Measurements from ENCODE around the gene WBP1L. TPM values are rescaled to one million over a fixed set of nuclear protein-coding genes. Genes with fewer than 3 reads are reported as not detected.
A peak's percentile ranks its signal among the peaks of the same experiment; 100 is the strongest.

The WBP1L gene
- polyA plus RNA-seq, 3 donors, result 24.8 to 43.0 (median 38.3) TPM

DNA sequence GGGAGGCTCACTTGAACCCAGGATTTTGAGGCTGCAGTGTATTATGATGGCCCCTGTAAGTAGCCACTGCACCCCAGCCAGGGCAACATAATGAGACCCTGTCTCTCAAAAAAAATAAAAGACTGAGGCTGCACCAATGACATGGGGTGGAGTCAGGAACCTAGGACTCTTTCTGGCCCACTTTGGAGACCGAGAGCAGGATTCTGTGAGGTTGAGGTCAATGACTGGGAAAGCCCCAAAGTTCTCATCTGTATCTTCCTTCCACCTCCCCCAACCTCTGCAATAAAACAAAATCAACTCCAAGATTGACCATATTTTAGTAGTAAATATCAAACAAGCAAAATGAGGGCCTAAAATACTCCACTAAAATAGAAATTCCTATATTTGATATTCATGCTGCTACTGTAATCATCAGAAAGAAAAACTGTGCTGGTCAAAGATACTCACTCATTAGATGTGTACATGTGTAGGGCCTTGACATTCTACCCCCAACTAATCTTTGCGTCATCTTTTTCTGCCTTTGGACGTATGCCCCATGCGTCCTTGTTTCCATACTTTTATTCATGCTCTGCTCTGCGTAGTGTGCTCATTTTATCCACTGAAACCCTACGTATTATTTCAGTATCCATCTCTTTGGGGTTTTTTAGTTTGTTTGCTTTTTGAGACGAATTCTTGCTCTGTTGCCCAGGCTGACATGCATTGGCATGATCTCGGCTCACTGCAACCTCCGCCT lies 23.8 kb downstream of the WBP1L start:
- intact Hi-C loops (cut with micrococcal nuclease), result no loop called here
- H2AFZ ChIP-seq (ENCODE audit: insufficient read depth, low read depth, low read length, poor library complexity, severe bottlenecking), result no peak overlapping the region

DNA sequence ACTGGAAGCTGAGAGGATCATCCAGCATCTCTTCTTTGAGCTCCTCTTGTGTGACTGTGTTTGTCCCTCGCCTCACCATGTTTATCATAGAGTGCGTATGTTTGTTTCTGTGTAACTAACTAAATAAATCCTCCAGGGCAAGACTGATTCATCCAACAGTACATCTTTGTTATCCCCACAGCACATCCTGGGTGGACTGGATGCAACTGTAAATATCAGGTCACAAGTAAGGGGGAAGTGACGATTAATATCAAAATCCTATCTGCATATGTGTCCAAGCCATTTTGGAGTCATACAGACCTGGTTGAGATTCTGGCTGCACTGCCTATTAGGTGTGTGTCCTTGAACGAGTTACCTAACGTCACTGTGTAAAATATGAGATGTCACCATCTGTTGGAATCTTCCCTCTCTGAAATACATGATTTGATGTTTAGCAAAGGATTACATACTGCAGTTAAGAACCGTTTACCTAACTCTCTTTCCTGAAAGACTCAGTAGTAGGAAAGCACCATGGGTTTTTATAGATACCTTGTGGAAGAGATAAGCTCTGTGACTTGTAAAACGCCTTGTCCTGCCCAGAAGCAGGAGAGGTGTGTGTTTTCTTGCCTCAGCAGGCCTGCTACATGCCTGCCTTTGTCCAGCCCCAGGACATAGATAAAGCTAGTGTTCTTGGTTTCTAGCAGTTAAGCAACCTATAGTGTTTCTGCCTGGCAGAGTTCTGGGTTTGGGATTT lies 25.8 kb downstream of the WBP1L start:
- no peaks in the 10 kb centered on the region for H3K27me3 ChIP-seq (ENCODE audit: control insufficient read depth in 2 of 2, insufficient read depth in 2 of 2, low read length in 2 of 2)
- intact Hi-C loops (cut with micrococcal nuclease), result loop anchor here (5.0 kb wide), 1 partner anchor 48 kb away; no protein-coding TSS in a partner anchor
- peaks cover 23% of the 10 kb centered on the region for H3K4me1 Mint-ChIP-seq
- no peaks in the 10 kb centered on the region for H3K27me3 Mint-ChIP-seq (ENCODE audit: low read depth in 3 of 3)
- H3K36me3 ChIP-seq (replicated peaks in 1 of 2; ENCODE audit: control insufficient read depth in 1 of 2, insufficient read depth in 2 of 2, low read length in 2 of 2), result peaks cover 14 to 24% of the 10 kb centered on the region in 2 donors
- no peaks in the 10 kb centered on the region for H3K9me3 ChIP-seq (replicated peaks in 1 of 2; ENCODE audit: control insufficient read depth in 1 of 2, insufficient read depth in 1 of 2, low read length in 2 of 2)
- H3K27ac Mint-ChIP-seq, result peak overlapping the region in 2 of 7 donors; percentile 17 to 60
- no peak overlapping the region for H3K4me3 Mint-ChIP-seq
- H3K79me2 ChIP-seq (ENCODE audit: insufficient read depth, low read length), result peaks cover 54% of the 10 kb centered on the region
- 100% methylated on average over 2 of the region's 7 CpGs for WGBS (ENCODE audit: insufficient coverage)
- peaks cover 28 to 52% of the 10 kb centered on the region in 2 donors for H3K36me3 Mint-ChIP-seq
- no peak overlapping the region for H3K4me3 ChIP-seq (replicated peaks in 1 of 3; ENCODE audit: low read depth in 2 of 3, low read length in 3 of 3)
- no peak overlapping the region for H3K9ac ChIP-seq (ENCODE audit: insufficient read depth, low read length, poor library complexity, severe bottlenecking)
- H4K20me1 ChIP-seq (ENCODE audit: insufficient read depth, low read length), result peaks cover 44% of the 10 kb centered on the region
- H2AFZ ChIP-seq (ENCODE audit: insufficient read depth, low read depth, low read length, poor library complexity, severe bottlenecking), result no peak overlapping the region
- TF ChIP-seq, protein P1, sequence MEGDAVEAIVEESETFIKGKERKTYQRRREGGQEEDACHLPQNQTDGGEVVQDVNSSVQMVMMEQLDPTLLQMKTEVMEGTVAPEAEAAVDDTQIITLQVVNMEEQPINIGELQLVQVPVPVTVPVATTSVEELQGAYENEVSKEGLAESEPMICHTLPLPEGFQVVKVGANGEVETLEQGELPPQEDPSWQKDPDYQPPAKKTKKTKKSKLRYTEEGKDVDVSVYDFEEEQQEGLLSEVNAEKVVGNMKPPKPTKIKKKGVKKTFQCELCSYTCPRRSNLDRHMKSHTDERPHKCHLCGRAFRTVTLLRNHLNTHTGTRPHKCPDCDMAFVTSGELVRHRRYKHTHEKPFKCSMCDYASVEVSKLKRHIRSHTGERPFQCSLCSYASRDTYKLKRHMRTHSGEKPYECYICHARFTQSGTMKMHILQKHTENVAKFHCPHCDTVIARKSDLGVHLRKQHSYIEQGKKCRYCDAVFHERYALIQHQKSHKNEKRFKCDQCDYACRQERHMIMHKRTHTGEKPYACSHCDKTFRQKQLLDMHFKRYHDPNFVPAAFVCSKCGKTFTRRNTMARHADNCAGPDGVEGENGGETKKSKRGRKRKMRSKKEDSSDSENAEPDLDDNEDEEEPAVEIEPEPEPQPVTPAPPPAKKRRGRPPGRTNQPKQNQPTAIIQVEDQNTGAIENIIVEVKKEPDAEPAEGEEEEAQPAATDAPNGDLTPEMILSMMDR (IDR thresholded peaks at IDR 0.05), result no peak
- H3K27ac ChIP-seq (ENCODE audit: low read depth in 1 of 2, low read length in 2 of 2), result no peak overlapping the region
- peaks cover 20 to 21% of the 10 kb centered on the region in 2 donors for H3K4me1 ChIP-seq (ENCODE audit: control insufficient read depth in 1 of 2, insufficient read depth in 2 of 2, low read length in 2 of 2)
- H3K9me3 Mint-ChIP-seq, result no peaks in the 10 kb centered on the region
- H3K4me2 ChIP-seq (replicated peaks; ENCODE audit: extremely low read depth, low read length, poor library complexity, severe bottlenecking), result no peak overlapping the region
- DNase-seq, result no peak

More for the DNA sequence above, 23.8 kb downstream of the WBP1L start:
- WGBS (ENCODE audit: insufficient coverage), result 93% methylated on average over 6 of the region's 9 CpGs
- H4K20me1 ChIP-seq (ENCODE audit: insufficient read depth, low read length), result peaks cover 60% of the 10 kb centered on the region
- Mint-ChIP-seq H3K4me3 (no peak overlapping the region), H3K27me3 (ENCODE audit: low read depth in 3 of 3) (no peaks in the 10 kb centered on the region), H3K27ac (peak overlapping the region in 6 of 7 donors; percentile 1 to 75 (median 40)), H3K36me3 (peaks cover 38 to 51% of the 10 kb centered on the region in 2 donors), H3K4me1 (peaks cover 8% of the 10 kb centered on the region), H3K9me3 (no peaks in the 10 kb centered on the region)
- peak overlapping the region in 1 of 2 donors; percentile 36 for H3K27ac ChIP-seq (ENCODE audit: low read depth in 1 of 2, low read length in 2 of 2)
- TF ChIP-seq, protein P1 (IDR thresholded peaks at IDR 0.05), result no peak
- no peaks in the 10 kb centered on the region for H3K9me3 ChIP-seq (replicated peaks in 1 of 2; ENCODE audit: control insufficient read depth in 1 of 2, insufficient read depth in 1 of 2, low read length in 2 of 2)
- H3K4me3 ChIP-seq (replicated peaks in 1 of 3; ENCODE audit: low read depth in 2 of 3, low read length in 3 of 3), result no peak overlapping the region
- peaks cover 23 to 44% of the 10 kb centered on the region in 2 donors for H3K36me3 ChIP-seq (replicated peaks in 1 of 2; ENCODE audit: control insufficient read depth in 1 of 2, insufficient read depth in 2 of 2, low read length in 2 of 2)
- no peaks in the 10 kb centered on the region for H3K27me3 ChIP-seq (ENCODE audit: control insufficient read depth in 2 of 2, insufficient read depth in 2 of 2, low read length in 2 of 2)
- H3K4me2 ChIP-seq (replicated peaks; ENCODE audit: extremely low read depth, low read length, poor library complexity, severe bottlenecking), result no peak overlapping the region
- H3K9ac ChIP-seq (ENCODE audit: insufficient read depth, low read length, poor library complexity, severe bottlenecking), result no peak overlapping the region
- peaks cover 58% of the 10 kb centered on the region for H3K79me2 ChIP-seq (ENCODE audit: insufficient read depth, low read length)
- peaks cover under 1 to 2% of the 10 kb centered on the region in 2 donors for H3K4me1 ChIP-seq (ENCODE audit: control insufficient read depth in 1 of 2, insufficient read depth in 2 of 2, low read length in 2 of 2)
- no peak for DNase-seq

Measured in CD14-positive monocyte (primary cell).